22Rv1 (cell line): ENCODE measurements around the gene CCDC13.

Source experiments
- ZFX ChIP-seq: fragments of 450-650 bp; IDR thresholded peaks from 2 replicates; pipeline ENCODE4 v1.6.1; 2017; ENCODE audit warnings: antibody characterized with exemption, borderline replicate concordance
- TF ChIP-seq, protein P1 (sequence below): fragments of 450-650 bp; IDR thresholded peaks from 2 replicates; pipeline ENCODE4 v1.5.1; 2017; ENCODE audit warnings: mild to moderate bottlenecking

DNA sequence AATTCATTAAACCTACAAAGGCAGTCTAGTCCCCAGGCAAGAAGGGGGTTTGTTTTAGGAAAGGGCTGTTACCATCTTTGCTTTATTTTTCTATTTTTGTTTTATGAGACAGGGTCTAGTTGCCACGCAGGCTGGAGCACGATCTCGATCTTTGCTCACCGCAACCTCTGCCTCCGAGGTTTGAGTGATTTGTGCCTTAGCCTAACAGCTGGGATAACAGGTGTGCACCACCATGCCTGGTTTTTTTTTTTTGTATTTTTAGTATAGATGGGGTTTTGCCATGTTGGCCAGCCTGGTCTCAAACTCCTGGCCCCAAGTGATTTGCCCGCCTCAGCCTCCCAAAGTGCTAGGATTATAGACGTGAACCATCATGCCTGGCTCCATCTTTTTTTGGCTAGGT is 26.3 kb upstream of the CCDC13 start:
- TF ChIP-seq, protein P1, sequence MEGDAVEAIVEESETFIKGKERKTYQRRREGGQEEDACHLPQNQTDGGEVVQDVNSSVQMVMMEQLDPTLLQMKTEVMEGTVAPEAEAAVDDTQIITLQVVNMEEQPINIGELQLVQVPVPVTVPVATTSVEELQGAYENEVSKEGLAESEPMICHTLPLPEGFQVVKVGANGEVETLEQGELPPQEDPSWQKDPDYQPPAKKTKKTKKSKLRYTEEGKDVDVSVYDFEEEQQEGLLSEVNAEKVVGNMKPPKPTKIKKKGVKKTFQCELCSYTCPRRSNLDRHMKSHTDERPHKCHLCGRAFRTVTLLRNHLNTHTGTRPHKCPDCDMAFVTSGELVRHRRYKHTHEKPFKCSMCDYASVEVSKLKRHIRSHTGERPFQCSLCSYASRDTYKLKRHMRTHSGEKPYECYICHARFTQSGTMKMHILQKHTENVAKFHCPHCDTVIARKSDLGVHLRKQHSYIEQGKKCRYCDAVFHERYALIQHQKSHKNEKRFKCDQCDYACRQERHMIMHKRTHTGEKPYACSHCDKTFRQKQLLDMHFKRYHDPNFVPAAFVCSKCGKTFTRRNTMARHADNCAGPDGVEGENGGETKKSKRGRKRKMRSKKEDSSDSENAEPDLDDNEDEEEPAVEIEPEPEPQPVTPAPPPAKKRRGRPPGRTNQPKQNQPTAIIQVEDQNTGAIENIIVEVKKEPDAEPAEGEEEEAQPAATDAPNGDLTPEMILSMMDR, result no peak
- TF ChIP-seq ZFX, result no peak
